Hepatocyte (in vitro differentiated cells): ENCODE data around the gene RCAN2. TPM values are rescaled to one million over a fixed set of nuclear protein-coding genes. Genes with fewer than 3 reads are reported as not detected.

Source experiments
- DNase-seq: peaks from one replicate; pipeline ENCODE4 v3.0.0-alpha.2; 2016; ENCODE audit warnings: low spot score
- H2AFZ ChIP-seq: fragments of 200-600 bp; sonication (generic); 2 replicates; pipeline ENCODE4 v1.6.0; 2016; ENCODE audit warnings: antibody characterized with exemption, mild to moderate bottlenecking
- H3K27ac ChIP-seq: fragments of 200-600 bp; sonication (generic); 2 replicates; pipeline ENCODE4 v1.5.1; 2016; ENCODE audit warnings: mild to moderate bottlenecking
- H3K27me3 ChIP-seq: fragments of 200-600 bp; sonication (generic); 2 replicates; pipeline ENCODE4 v1.6.1; 2016
- H3K36me3 ChIP-seq: fragments of 200-600 bp; sonication (generic); replicated peaks from 2 replicates; pipeline ENCODE4 v1.5.1; 2016; ENCODE audit warnings: low read depth; ENCODE audit not compliant: insufficient read depth
- H3K4me1 ChIP-seq: fragments of 200-600 bp; sonication (generic); 2 replicates; pipeline ENCODE4 v1.5.1; 2016; ENCODE audit warnings: mild to moderate bottlenecking, moderate library complexity; ENCODE audit not compliant: insufficient read depth
- H3K4me2 ChIP-seq: fragments of 200-600 bp; sonication (generic); 2 replicates; pipeline ENCODE4 v1.6.0; 2016
- H3K4me3 ChIP-seq: fragments of 200-600 bp; sonication (generic); 2 replicates; pipeline ENCODE4 v1.5.1; 2016; ENCODE audit warnings: mild to moderate bottlenecking
- H3K79me2 ChIP-seq: fragments of 200-600 bp; sonication (generic); 2 replicates; pipeline ENCODE4 v1.6.0; 2017; ENCODE audit warnings: mild to moderate bottlenecking
- H3K9me2 ChIP-seq: fragments of 200-600 bp; sonication (generic); replicated peaks from 2 replicates; pipeline ENCODE4 v1.6.0; 2017; ENCODE audit warnings: mild to moderate bottlenecking; ENCODE audit not compliant: insufficient read depth
- H3K9me3 ChIP-seq: fragments of 200-600 bp; sonication (generic); 2 replicates; pipeline ENCODE4 v1.5.1; 2016; ENCODE audit warnings: low read depth, mild to moderate bottlenecking
- H4K20me1 ChIP-seq: fragments of 200-600 bp; sonication (generic); 2 replicates; pipeline ENCODE4 v1.6.0; 2016; ENCODE audit warnings: mild to moderate bottlenecking; ENCODE audit not compliant: insufficient read depth, poor library complexity, severe bottlenecking
- CTCF ChIP-seq: fragments of 200-600 bp; sonication (generic); IDR thresholded peaks from 2 replicates; pipeline ENCODE4 v1.5.1; 2016; ENCODE audit warnings: antibody characterized with exemption, mild to moderate bottlenecking; ENCODE audit not compliant: poor library complexity
- EZH2 ChIP-seq: fragments of 200-600 bp; sonication (generic); IDR thresholded peaks from 2 replicates; pipeline ENCODE4 v1.6.1; 2016; ENCODE audit warnings: antibody characterized with exemption, mild to moderate bottlenecking, borderline replicate concordance
- EZH2phosphoT487 ChIP-seq: fragments of 200-600 bp; sonication (generic); IDR thresholded peaks from one replicate; pipeline ENCODE4 v1.6.1; 2018; ENCODE audit warnings: antibody characterized with exemption, mild to moderate bottlenecking, low read depth, moderate library complexity; ENCODE audit not compliant: unreplicated experiment, severe bottlenecking
- WGBS: methylation state at CpG from one replicate; pipeline ENCODE4 v1.1.6; 2016; ENCODE audit warnings: low lambda C conversion rate; ENCODE audit errors: missing lambda C conversion rate; 5-methylcytosine and 5-hydroxymethylcytosine counted together
- polyA plus RNA-seq: library from polyadenylated mRNA; unstranded; fragments of >200 nt; fragmentation: Nextera tagmentation; extraction: Ambion mirVana; gene quantifications from 2 replicates; pipeline ENCODE4 v1.2.1, GENCODE V29; 2016
- total RNA-seq: library from RNA; depleted of rRNA; stranded (reverse); fragments of >200 nt; gene quantifications from 2 replicates; pipeline ENCODE4 v1.2.3, GENCODE V29; 2014

RCAN2 gene
- total and polyA plus RNA-seq, 2 experiments from 2014 or later, result 5.0 to 6.6 TPM

DNA sequence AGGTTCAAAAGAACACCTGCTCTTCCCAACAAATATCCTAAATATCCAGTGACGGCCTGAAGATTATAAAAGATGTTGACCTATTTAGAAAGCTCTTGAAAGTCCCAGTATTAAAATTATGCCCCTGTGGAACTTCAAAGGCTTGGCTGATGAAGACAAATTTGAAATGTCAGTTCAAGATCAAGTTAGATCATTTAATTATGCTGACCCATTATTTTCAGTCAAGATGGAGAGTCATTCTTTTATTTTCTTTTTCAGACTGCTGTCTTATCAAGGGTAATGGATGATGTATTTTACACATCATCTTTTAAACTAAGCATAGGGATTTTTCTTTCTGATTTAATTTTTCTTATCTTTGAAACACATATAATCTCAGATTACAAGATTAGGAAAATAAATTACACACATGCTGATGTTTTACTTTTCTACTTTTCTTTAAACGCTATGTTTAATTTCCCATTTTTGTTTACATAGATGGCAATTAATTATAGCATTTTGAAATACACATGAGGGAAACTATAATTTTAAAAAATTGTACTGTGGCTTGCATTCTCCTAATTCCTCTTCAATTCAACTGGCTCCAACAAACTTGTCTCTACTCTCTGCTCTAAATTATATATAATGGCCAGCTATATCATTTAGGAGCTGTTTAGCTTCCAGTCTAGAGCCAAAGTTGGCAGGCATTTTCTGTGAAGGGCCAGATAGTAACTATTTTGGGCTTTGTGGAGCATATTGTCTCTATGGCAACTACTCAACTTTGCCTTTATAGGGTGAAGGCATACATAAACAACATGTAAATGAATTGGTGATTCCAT is 123.7 kb downstream of the RCAN2 start:
- Histone ChIP-seq H3K27ac (no peak overlapping the region), H3K36me3 (no peaks in the 10 kb centered on the region), H3K27me3 (no peaks in the 10 kb centered on the region), H3K4me2 (no peak overlapping the region), H3K9me3 (no peaks in the 10 kb centered on the region), H2AFZ (no peak overlapping the region), H4K20me1 (no peaks in the 10 kb centered on the region), H3K79me2 (no peaks in the 10 kb centered on the region), H3K4me1 (no peaks in the 10 kb centered on the region), H3K9me2 (no peaks in the 10 kb centered on the region), H3K4me3 (no peak overlapping the region)
- TF ChIP-seq EZH2 (no peak), EZH2phosphoT487 (no peak), CTCF (no peak)
- DNase-seq, result peak; percentile 14
- WGBS, result 83% methylated on average over 2 of the region's 2 CpGs

- H3K79me2 ChIP-seq, result no peaks in the 10 kb centered on the region
- WGBS, result 89% methylated on average over 3 of the region's 3 CpGs
- no peaks in the 10 kb centered on the region for H3K4me1 ChIP-seq
- no peaks in the 10 kb centered on the region for H3K27me3 ChIP-seq
- no peak overlapping the region for H3K4me3 ChIP-seq
- no peak overlapping the region for H3K4me2 ChIP-seq
- H3K27ac ChIP-seq, result no peak overlapping the region
- no peak for DNase-seq
- H3K36me3 ChIP-seq, result no peaks in the 10 kb centered on the region
- no peak for TF ChIP-seq EZH2
- no peak overlapping the region for H2AFZ ChIP-seq
- H3K9me3 ChIP-seq, result no peaks in the 10 kb centered on the region
- H3K9me2 ChIP-seq, result no peaks in the 10 kb centered on the region
- no peaks in the 10 kb centered on the region for H4K20me1 ChIP-seq
These were observed 124.9 kb downstream of the RCAN2 start for GRCh38 chr6:46366190-46366900.

GRCh38 chr6:46357591-46357990 is 133.7 kb downstream of the RCAN2 start:
- Histone ChIP-seq H3K4me1 (no peaks in the 10 kb centered on the region), H3K27ac (no peak overlapping the region), H3K9me3 (no peaks in the 10 kb centered on the region)

More at GRCh38 chr6:46357591-46357990, 133.7 kb downstream of the RCAN2 start:
- Histone ChIP-seq H3K4me2 (no peak overlapping the region), H3K4me3 (no peak overlapping the region), H3K9me2 (no peaks in the 10 kb centered on the region), H3K27me3 (no peaks in the 10 kb centered on the region), H4K20me1 (no peaks in the 10 kb centered on the region), H3K36me3 (no peaks in the 10 kb centered on the region), H3K79me2 (no peaks in the 10 kb centered on the region), H2AFZ (no peak overlapping the region)
- 75% methylated on average over 2 of the region's 2 CpGs for WGBS
- DNase-seq, result no peak
- no peak for TF ChIP-seq EZH2
- TF ChIP-seq CTCF, result no peak
- no peak for TF ChIP-seq EZH2phosphoT487
